Esophagus muscularis mucosa (tissue), 4 donors: ENCODE data around the gene PPP1R3D. TPM values are rescaled to one million over a fixed set of nuclear protein-coding genes. Genes with fewer than 3 reads are reported as not detected.
"Not testable (repeated sequence)": the region's sequence is repeated elsewhere in the genome, so short reads cannot be mapped to it uniquely, and the experiment has no call there.

Experiments used
- DNase-seq: peaks from one replicate; pipeline ENCODE4 v3.0.0-alpha.2; 2017; ENCODE audit errors: extremely low spot score
- H3K27ac ChIP-seq, 4 donors: fragments of 200-600 bp; sonication (generic); replicated peaks in 1 of 4; 1 replicate in 3 of 4; 2 replicates in 1 of 4; pipeline ENCODE4 v1.5.1; 2016 to 2019; ENCODE audit warnings: mild to moderate bottlenecking in 1 of 4
- H3K27me3 ChIP-seq, 4 donors: fragments of 200-600 bp; sonication (generic); one replicate each; pipeline versions ENCODE4 v1.5.1 to v1.6.0; 2016 to 2019
- H3K36me3 ChIP-seq, 4 donors: fragments of 200-600 bp; sonication (generic); one replicate each; pipeline ENCODE4 v1.5.1; 2016 to 2019
- H3K4me1 ChIP-seq, 4 donors: fragments of 200-600 bp; sonication (generic); one replicate each; pipeline ENCODE4 v1.5.1; 2016 to 2019
- H3K4me3 ChIP-seq, 4 donors: fragments of 200-600 bp; sonication (generic); 1 replicate in 2 of 4; 2 replicates in 2 of 4; pipeline ENCODE4 v1.5.1; 2016 to 2019; ENCODE audit warnings: mild to moderate bottlenecking in 4 of 4, moderate library complexity in 1 of 4
- H3K9me3 ChIP-seq, 4 donors: fragments of 200-600 bp; sonication (generic); 1 replicate in 3 of 4; 2 replicates in 1 of 4; pipeline ENCODE4 v1.5.1; 2016 to 2019
- EP300 ChIP-seq: sonication (generic); formaldehyde crosslinking; IDR thresholded peaks from one replicate; pipeline ENCODE4 v1.6.1; 2017; ENCODE audit warnings: antibody characterized with exemption
- POLR2A ChIP-seq: fragments of 450-650 bp; IDR thresholded peaks from one replicate; pipeline ENCODE4 v1.6.1; 2017; ENCODE audit warnings: antibody characterized with exemption, moderate library complexity, mild to moderate bottlenecking, low read depth
- POLR2AphosphoS5 ChIP-seq, 2 donors: sonication (generic); formaldehyde crosslinking; IDR thresholded peaks; one replicate each; pipeline ENCODE4 v1.6.1; 2017; ENCODE audit warnings: antibody characterized with exemption in 2 of 2
- WGBS: methylation state at CpG from one replicate; pipeline ENCODE4 v1.1.5; 2018; 5-methylcytosine and 5-hydroxymethylcytosine counted together
- intact Hi-C: fragments of 100-400 bp; cut with DNase I; formaldehyde crosslinking; loops from one replicate; pipeline ENCODE4 v1.15.1; 2023
- total RNA-seq, 4 donors: library from RNA; depleted of rRNA; stranded (reverse); fragments of >200 nt; gene quantifications; one replicate each; pipeline versions ENCODE4 v1.1.0 to v1.2.1, GENCODE V29; 2016
- TF ChIP-seq, protein P1 (sequence below), 3 experiments: fragments of 200-600 bp in 2 of 3; fragments of 450-650 bp in 1 of 3; sonication (generic) in 2 of 3; IDR thresholded peaks; one replicate each; pipeline ENCODE4 v1.5.1; 2017 to 2019; ENCODE audit warnings: antibody characterized with exemption in 3 of 3, mild to moderate bottlenecking in 2 of 3, moderate library complexity in 1 of 3

The PPP1R3D gene
- total RNA-seq, 4 donors from 2014 or later: 7.9 to 18.1 (median 11.4) TPM

- no peaks in the 10 kb centered on the region for H3K36me3 ChIP-seq
- DNase-seq: no peak
- WGBS: 89% methylated on average over 1 of the region's 1 CpG
- no peak overlapping the region for H3K27ac ChIP-seq
- no peaks in the 10 kb centered on the region for H3K9me3 ChIP-seq
- no peaks in the 10 kb centered on the region for H3K4me1 ChIP-seq
- no peak overlapping the region for H3K4me3 ChIP-seq
- peaks cover 0 to 2% (median 0%) of the 10 kb centered on the region in 4 donors for H3K27me3 ChIP-seq
- TF ChIP-seq EP300 (no peak), POLR2AphosphoS5 (IDR thresholded peaks at IDR 0.05) (no peak), POLR2A (no peak)
- TF ChIP-seq, protein P1, sequence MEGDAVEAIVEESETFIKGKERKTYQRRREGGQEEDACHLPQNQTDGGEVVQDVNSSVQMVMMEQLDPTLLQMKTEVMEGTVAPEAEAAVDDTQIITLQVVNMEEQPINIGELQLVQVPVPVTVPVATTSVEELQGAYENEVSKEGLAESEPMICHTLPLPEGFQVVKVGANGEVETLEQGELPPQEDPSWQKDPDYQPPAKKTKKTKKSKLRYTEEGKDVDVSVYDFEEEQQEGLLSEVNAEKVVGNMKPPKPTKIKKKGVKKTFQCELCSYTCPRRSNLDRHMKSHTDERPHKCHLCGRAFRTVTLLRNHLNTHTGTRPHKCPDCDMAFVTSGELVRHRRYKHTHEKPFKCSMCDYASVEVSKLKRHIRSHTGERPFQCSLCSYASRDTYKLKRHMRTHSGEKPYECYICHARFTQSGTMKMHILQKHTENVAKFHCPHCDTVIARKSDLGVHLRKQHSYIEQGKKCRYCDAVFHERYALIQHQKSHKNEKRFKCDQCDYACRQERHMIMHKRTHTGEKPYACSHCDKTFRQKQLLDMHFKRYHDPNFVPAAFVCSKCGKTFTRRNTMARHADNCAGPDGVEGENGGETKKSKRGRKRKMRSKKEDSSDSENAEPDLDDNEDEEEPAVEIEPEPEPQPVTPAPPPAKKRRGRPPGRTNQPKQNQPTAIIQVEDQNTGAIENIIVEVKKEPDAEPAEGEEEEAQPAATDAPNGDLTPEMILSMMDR (IDR thresholded peaks at IDR 0.05): no peak
- intact Hi-C loops: no loop called here
Observed at GRCh38 chr20:59903621-59904020, 36.5 kb downstream of the PPP1R3D start.

- 98% methylated on average over 3 of the region's 3 CpGs for WGBS
- Histone ChIP-seq H3K4me3 (no peak overlapping the region), H3K27me3 (no peaks in the 10 kb centered on the region), H3K27ac (no peak overlapping the region), H3K4me1 (no peaks in the 10 kb centered on the region), H3K36me3 (no peaks in the 10 kb centered on the region), H3K9me3 (no peaks in the 10 kb centered on the region)
- intact Hi-C loops: no loop called here
- no peak for TF ChIP-seq EP300
- no peak for TF ChIP-seq POLR2A
- TF ChIP-seq, protein P1 (IDR thresholded peaks at IDR 0.05): no peak
- no peak for TF ChIP-seq POLR2AphosphoS5 (IDR thresholded peaks at IDR 0.05)
- DNase-seq: no peak
Observed at GRCh38 chr20:59902470-59902869, 37.6 kb downstream of the PPP1R3D start.

DNA sequence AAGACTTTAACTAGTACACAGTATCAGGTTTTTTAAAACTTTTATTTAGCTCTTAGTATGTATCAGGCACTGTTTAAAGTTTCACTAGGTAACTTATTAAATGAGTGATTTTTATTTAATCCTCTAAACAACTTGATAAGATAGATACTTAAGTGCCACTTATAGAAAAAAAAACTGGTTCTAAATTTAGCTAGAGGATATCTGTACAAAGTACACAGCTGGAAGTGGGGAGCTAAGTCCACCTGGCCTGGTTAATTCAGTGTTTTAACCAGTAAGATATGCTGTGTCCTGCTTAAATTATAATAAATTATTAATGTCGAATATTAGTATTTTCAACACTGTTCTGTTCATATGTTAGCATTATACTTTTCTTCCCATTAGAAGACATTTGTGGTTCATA, 44.2 kb downstream of the PPP1R3D start:
- TF ChIP-seq EP300 (no peak), POLR2A (no peak), POLR2AphosphoS5 (IDR thresholded peaks at IDR 0.05) (no peak)
- TF ChIP-seq, protein P1 (IDR thresholded peaks at IDR 0.05): no peak
- intact Hi-C loops: no loop called here
- Histone ChIP-seq H3K36me3 (no peaks in the 10 kb centered on the region), H3K4me3 (no peak overlapping the region), H3K27ac (no peak overlapping the region), H3K9me3 (no peaks in the 10 kb centered on the region), H3K4me1 (no peaks in the 10 kb centered on the region), H3K27me3 (no peaks in the 10 kb centered on the region)
- 83% methylated on average over 1 of the region's 1 CpG for WGBS
- no peak for DNase-seq

DNA sequence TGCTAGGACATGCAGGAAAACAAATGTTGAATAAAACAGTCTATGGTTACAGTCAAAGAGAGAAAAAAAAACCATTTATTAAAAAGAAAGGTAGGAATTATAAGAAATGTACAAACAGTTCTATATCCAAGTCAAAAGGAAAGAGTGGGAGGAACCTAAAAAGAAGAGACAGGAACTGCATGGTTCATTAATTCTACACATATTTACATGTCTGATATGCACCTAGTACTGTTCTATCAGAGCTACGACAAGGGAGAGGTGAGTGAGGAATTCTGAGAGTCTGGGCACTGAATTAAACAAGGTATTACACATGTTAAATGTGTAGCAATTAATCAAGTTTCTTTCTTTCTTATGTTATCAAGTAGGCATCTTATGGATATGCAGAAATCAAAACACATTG, 48.5 kb downstream of the PPP1R3D start:
- H3K27ac ChIP-seq: no peak overlapping the region
- intact Hi-C loops: no loop called here
- no peaks in the 10 kb centered on the region for H3K27me3 ChIP-seq
- no peaks in the 10 kb centered on the region for H3K36me3 ChIP-seq
- 75% methylated on average over 1 of the region's 1 CpG for WGBS
- TF ChIP-seq EP300: no peak
- no peak for TF ChIP-seq POLR2AphosphoS5 (IDR thresholded peaks at IDR 0.05)
- TF ChIP-seq, protein P1 (IDR thresholded peaks at IDR 0.05): no peak
- no peak for TF ChIP-seq POLR2A
- no peak for DNase-seq
- no peaks in the 10 kb centered on the region for H3K4me1 ChIP-seq
- H3K4me3 ChIP-seq: no peak overlapping the region
- no peaks in the 10 kb centered on the region for H3K9me3 ChIP-seq

- H3K27me3 ChIP-seq, H3K4me1 ChIP-seq, H3K4me3 ChIP-seq, H3K27ac ChIP-seq, H3K9me3 ChIP-seq, DNase-seq, H3K36me3 ChIP-seq, intact Hi-C loops: not testable (repeated sequence)
- 91% methylated on average over 2 of the region's 2 CpGs for WGBS
Observed at GRCh38 chr20:59890035-59890434, 50.1 kb downstream of the PPP1R3D start.
